Measurements from ENCODE around the gene RPS18. TPM values are rescaled to one million over a fixed set of nuclear protein-coding genes. Genes with fewer than 3 reads are reported as not detected.

RPS18 gene
- total RNA-seq, 2 donors from 2014 or later = 1,188 to 1,719 TPM

GRCh38 chr6:33292996-33293682 is 21.3 kb downstream of the RPS18 start:
- Histone ChIP-seq H3K27me3 (no peaks in the 10 kb centered on the region), H3K4me3 (no peak overlapping the region), H3K36me3 (peaks cover 32% of the 10 kb centered on the region), H3K9me3 (no peaks in the 10 kb centered on the region), H3K4me1 (peaks cover 0 to 34% of the 10 kb centered on the region in 2 donors), H3K27ac (no peak overlapping the region)
- no peak for DNase-seq (ENCODE audit: low spot score)
- no peak for TF ChIP-seq CTCF (IDR thresholded peaks at IDR 0.05)

GRCh38 chr6:33294086-33294823 is 22.4 kb downstream of the RPS18 start:
- Histone ChIP-seq H3K4me3 (no peak overlapping the region), H3K9me3 (no peaks in the 10 kb centered on the region), H3K27me3 (no peaks in the 10 kb centered on the region), H3K36me3 (peaks cover 32% of the 10 kb centered on the region), H3K4me1 (peaks cover 0 to 28% of the 10 kb centered on the region in 2 donors), H3K27ac (no peak overlapping the region)
- no peak for TF ChIP-seq CTCF (IDR thresholded peaks at IDR 0.05)
- no peak for DNase-seq (ENCODE audit: low spot score)

- peaks cover 32% of the 10 kb centered on the region for H3K36me3 ChIP-seq
- H3K27me3 ChIP-seq = no peaks in the 10 kb centered on the region
- TF ChIP-seq CTCF (IDR thresholded peaks at IDR 0.05) = no peak
- no peak overlapping the region for H3K4me3 ChIP-seq
- no peaks in the 10 kb centered on the region for H3K9me3 ChIP-seq
- H3K4me1 ChIP-seq = peaks cover 0 to 25% of the 10 kb centered on the region in 2 donors
- H3K27ac ChIP-seq = no peak overlapping the region
- no peak for DNase-seq (ENCODE audit: low spot score)
Observed at GRCh38 chr6:33295621-33296369, 23.9 kb downstream of the RPS18 start.

GRCh38 chr6:33296797-33297405 is 25.0 kb downstream of the RPS18 start:
- no peak for TF ChIP-seq CTCF (IDR thresholded peaks at IDR 0.05)
- no peak for DNase-seq (ENCODE audit: low spot score)
- peak overlapping the region; percentile 94 to 98 for H3K27ac ChIP-seq
- peak overlapping the region; percentile 69 to 78 for H3K4me3 ChIP-seq
- no peaks in the 10 kb centered on the region for H3K27me3 ChIP-seq
- no peaks in the 10 kb centered on the region for H3K9me3 ChIP-seq
- peaks cover 0 to 30% of the 10 kb centered on the region in 2 donors for H3K4me1 ChIP-seq
- H3K36me3 ChIP-seq = peaks cover 21% of the 10 kb centered on the region

GRCh38 chr6:33297406-33297955 is 25.6 kb downstream of the RPS18 start:
- no peak for DNase-seq (ENCODE audit: low spot score)
- Histone ChIP-seq H3K9me3 (no peaks in the 10 kb centered on the region), H3K4me1 (peaks cover 0 to 30% of the 10 kb centered on the region in 2 donors), H3K27me3 (no peaks in the 10 kb centered on the region), H3K36me3 (peaks cover 15% of the 10 kb centered on the region), H3K4me3 (peak overlapping the region; percentile 69 to 78), H3K27ac (peak overlapping the region; percentile 94 to 98)
- TF ChIP-seq CTCF (IDR thresholded peaks at IDR 0.05) = no peak

Data from right atrium auricular region (tissue), 2 donors.